Measurements from ENCODE around the gene FLT1. TPM values are rescaled to one million over a fixed set of nuclear protein-coding genes. Genes with fewer than 3 reads are reported as not detected.

Gene FLT1
- polyA plus RNA-seq, 2 of the 4 experiments (the other 2 are of a cell fraction): not detected

GRCh38 chr13:28432816-28433560 lies 61.9 kb downstream of the FLT1 start:
- ATAC-seq: no peak
- Histone ChIP-seq H3K27ac (no peak overlapping the region), H3K4me2 (no peak overlapping the region), H3K4me1 (no peaks in the 10 kb centered on the region), H3K4me3 (no peak overlapping the region), H3K9me3 (no peaks in the 10 kb centered on the region)
- 22% methylated on average over 11 of the region's 11 CpGs for WGBS (ENCODE audit: missing lambda C conversion rate)
- ChIA-PET POLR2A (no interaction called here), CTCF (interaction anchor here (0.6 kb wide), 1 partner anchor 676 kb away, joined by 3 read pairs; no protein-coding TSS in a partner anchor)
- DNase-seq (ENCODE audit: low read depth in 1 of 2, low spot score in 1 of 2): no peak
- TF ChIP-seq, protein P1, sequence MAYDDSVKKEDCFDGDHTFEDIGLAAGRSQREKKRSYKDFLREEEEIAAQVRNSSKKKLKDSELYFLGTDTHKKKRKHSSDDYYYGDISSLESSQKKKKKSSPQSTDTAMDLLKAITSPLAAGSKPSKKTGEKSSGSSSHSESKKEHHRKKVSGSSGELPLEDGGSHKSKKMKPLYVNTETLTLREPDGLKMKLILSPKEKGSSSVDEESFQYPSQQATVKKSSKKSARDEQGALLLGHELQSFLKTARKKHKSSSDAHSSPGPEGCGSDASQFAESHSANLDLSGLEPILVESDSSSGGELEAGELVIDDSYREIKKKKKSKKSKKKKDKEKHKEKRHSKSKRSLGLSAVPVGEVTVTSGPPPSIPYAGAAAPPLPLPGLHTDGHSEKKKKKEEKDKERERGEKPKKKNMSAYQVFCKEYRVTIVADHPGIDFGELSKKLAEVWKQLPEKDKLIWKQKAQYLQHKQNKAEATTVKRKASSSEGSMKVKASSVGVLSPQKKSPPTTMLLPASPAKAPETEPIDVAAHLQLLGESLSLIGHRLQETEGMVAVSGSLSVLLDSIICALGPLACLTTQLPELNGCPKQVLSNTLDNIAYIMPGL (CRISPR knock-in tag; IDR thresholded peaks at IDR 0.05; ENCODE audit: borderline replicate concordance): no peak
- TF ChIP-seq MYC (IDR thresholded peaks at IDR 0.05; ENCODE audit: borderline replicate concordance, low read length) (no peak), RFX5 (IDR thresholded peaks at IDR 0.05) (no peak), RCOR1 (IDR thresholded peaks at IDR 0.05; ENCODE audit: low read depth, low read length) (no peak), FOSL2 (IDR thresholded peaks at IDR 0.05) (no peak), FOSL2 (CRISPR knock-in tag; IDR thresholded peaks at IDR 0.05) (no peak), CEBPB (IDR thresholded peaks at IDR 0.05) (no peak), SMC3 (IDR thresholded peaks at IDR 0.05) (no peak), NR3C1 (IDR thresholded peaks at IDR 0.05) (no peak), ZNF302 (CRISPR knock-in tag; IDR thresholded peaks at IDR 0.05) (no peak), HOXB13 (CRISPR knock-in tag; IDR thresholded peaks at IDR 0.05; ENCODE audit: low read depth) (no peak), ESRRA (IDR thresholded peaks at IDR 0.05; ENCODE audit: borderline replicate concordance, low read length) (no peak), TP53 (CRISPR knock-in tag; IDR thresholded peaks at IDR 0.05) (no peak), RNF2 (IDR thresholded peaks at IDR 0.05; ENCODE audit: borderline replicate concordance, low read depth) (no peak), EHMT2 (IDR thresholded peaks at IDR 0.05; ENCODE audit: low read depth) (no peak)
- TF ChIP-seq, protein P2, sequence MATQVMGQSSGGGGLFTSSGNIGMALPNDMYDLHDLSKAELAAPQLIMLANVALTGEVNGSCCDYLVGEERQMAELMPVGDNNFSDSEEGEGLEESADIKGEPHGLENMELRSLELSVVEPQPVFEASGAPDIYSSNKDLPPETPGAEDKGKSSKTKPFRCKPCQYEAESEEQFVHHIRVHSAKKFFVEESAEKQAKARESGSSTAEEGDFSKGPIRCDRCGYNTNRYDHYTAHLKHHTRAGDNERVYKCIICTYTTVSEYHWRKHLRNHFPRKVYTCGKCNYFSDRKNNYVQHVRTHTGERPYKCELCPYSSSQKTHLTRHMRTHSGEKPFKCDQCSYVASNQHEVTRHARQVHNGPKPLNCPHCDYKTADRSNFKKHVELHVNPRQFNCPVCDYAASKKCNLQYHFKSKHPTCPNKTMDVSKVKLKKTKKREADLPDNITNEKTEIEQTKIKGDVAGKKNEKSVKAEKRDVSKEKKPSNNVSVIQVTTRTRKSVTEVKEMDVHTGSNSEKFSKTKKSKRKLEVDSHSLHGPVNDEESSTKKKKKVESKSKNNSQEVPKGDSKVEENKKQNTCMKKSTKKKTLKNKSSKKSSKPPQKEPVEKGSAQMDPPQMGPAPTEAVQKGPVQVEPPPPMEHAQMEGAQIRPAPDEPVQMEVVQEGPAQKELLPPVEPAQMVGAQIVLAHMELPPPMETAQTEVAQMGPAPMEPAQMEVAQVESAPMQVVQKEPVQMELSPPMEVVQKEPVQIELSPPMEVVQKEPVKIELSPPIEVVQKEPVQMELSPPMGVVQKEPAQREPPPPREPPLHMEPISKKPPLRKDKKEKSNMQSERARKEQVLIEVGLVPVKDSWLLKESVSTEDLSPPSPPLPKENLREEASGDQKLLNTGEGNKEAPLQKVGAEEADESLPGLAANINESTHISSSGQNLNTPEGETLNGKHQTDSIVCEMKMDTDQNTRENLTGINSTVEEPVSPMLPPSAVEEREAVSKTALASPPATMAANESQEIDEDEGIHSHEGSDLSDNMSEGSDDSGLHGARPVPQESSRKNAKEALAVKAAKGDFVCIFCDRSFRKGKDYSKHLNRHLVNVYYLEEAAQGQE (IDR thresholded peaks at IDR 0.05): no peak
- TF ChIP-seq, protein P3, sequence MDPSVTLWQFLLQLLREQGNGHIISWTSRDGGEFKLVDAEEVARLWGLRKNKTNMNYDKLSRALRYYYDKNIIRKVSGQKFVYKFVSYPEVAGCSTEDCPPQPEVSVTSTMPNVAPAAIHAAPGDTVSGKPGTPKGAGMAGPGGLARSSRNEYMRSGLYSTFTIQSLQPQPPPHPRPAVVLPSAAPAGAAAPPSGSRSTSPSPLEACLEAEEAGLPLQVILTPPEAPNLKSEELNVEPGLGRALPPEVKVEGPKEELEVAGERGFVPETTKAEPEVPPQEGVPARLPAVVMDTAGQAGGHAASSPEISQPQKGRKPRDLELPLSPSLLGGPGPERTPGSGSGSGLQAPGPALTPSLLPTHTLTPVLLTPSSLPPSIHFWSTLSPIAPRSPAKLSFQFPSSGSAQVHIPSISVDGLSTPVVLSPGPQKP (IDR thresholded peaks at IDR 0.05; ENCODE audit: low read depth, low read length): no peak
- TF ChIP-seq, protein P4, sequence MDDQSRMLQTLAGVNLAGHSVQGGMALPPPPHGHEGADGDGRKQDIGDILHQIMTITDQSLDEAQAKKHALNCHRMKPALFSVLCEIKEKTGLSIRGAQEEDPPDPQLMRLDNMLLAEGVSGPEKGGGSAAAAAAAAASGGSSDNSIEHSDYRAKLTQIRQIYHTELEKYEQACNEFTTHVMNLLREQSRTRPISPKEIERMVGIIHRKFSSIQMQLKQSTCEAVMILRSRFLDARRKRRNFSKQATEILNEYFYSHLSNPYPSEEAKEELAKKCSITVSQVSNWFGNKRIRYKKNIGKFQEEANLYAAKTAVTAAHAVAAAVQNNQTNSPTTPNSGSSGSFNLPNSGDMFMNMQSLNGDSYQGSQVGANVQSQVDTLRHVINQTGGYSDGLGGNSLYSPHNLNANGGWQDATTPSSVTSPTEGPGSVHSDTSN (IDR thresholded peaks at IDR 0.05): no peak
- TF ChIP-seq, protein P5, sequence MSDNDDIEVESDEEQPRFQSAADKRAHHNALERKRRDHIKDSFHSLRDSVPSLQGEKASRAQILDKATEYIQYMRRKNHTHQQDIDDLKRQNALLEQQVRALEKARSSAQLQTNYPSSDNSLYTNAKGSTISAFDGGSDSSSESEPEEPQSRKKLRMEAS (IDR thresholded peaks at IDR 0.05): no peak
- no peak for FAIRE-seq

All from A549 (cell line).